CD4-positive, alpha-beta T cell treated with Interleukin-2 at 100 ng/mL for 4 hours (primary cell): ENCODE results near the gene TBC1D14.

Experiments used
- DNase-seq: peaks from one replicate; pipeline ENCODE4 v3.0.0-alpha.2; 2020; ENCODE audit warnings: low spot score

TBC1D14 gene

DNA sequence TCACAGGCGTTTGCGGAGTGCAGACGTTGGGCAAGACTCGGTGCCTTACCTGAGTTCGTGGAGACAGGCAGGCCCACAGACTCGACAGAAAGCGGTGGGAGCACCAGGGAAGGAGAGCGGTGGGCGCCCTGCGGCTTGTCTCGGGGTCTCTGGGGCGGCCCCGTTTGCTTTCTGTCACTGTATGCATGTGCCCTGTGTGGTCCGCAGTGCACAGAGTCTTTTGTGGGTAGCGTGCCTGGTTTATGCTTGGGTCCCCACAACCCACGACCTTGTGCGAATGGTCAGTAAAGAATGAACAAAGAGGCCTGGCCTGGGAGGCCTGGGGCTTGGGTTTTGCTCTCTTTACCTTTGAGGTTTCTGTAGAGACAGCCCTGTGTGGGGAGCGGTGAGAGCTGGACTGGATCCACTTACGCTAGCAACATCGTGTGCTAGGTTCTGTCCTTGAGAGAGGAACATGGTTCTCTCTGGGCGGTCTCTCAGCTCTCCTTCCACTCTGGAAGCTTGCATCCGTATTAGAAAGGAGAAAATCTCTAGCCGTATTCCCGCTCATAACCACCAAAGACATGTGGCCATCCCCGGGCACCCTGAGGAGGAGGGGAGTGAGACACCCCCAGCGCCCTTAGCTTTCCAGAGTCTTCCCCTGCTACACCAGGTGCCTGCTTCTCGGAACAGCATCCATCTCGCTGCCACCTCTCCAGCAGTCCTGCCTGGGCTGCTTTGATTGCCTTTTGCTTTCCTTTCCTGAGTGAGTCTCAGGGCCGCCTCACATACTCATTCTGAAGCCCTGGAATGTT, 134.7 kb downstream of the TBC1D14 start:
- DNase-seq, result no peak

DNA sequence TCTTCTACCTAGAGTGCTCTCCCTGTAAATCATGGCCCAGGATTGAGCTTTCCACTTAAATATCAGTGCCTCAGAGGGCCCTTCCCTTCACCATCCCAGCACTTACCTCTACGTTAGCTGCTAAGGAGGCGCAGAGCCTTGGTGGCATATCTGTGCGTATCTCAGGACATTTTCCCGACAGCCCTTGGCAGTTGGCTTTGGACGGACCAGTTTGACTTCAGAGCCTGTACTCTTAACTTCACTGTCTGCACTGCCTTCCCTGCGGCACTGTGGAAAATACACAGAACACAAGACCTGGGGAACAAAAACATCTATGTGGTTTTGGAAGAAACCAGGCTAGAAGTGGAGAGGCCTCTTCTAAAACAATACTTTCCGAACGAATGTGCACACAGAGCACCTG, 135.9 kb downstream of the TBC1D14 start:
- no peak for DNase-seq

DNA sequence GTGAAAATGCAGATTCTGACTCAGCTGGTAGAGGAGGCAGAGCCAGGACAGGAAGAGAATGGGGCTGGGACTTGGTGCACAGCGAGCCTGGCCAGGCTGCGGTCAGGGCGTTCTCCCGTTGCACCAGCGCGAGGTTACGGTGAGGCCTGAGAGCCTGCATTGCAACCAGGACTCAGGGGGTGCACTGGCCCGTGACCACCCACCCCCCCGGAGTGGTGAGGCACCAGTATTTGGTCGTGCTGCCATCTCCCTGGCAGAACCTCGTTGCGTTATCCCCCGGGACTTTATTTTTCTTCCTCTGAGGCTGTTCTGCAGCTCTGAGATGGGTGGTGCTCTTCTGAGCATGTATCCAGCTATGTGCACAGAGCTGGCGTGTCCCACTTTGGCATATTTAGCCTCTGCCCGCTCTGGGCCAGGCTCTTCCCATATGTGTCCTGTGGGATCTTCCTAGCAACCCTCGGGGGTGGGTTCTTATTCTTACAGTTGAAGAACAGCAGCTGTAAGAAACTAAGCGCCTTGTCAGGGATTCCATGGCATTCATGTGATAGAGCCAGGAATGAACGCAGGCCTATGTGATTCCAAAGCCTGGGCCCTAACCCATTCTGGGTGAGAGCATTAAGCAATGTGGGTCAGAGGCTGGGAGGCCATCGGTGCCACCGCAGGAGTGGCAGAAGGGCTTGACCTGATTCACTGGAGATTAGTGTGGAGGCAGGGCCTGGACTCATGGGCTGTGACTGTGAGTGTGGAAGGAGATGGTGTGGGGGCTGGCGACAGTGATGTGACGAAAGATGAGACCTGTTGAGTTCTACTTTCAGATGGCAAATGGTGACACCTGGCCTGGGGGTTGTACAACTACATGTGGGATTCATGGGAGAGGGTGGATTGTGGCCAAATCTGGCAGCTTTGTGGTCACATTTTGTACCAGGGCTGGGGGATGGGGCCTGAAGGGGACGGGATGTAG, 136.6 kb downstream of the TBC1D14 start:
- no peak for DNase-seq

DNA sequence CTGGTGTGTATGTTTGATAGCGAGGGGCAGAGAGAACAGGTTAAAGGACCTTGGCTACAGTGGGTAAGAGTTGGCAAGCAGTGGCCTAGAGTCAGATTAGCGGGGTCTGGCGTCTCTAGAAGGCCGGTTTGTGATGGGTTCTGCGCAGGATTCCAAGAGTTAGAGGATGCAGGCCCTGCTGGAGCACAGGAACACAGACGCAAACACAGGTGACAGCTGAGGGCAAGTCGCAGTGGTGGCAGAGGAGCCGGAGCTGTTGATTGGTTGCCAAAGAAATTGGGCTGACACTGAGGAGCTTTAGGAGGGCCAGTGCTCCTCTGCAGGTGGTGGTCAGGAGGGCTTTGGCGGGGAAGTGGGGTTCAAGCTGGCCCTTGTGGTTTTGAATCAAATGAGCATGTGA, 137.3 kb downstream of the TBC1D14 start:
- no peak for DNase-seq

DNA sequence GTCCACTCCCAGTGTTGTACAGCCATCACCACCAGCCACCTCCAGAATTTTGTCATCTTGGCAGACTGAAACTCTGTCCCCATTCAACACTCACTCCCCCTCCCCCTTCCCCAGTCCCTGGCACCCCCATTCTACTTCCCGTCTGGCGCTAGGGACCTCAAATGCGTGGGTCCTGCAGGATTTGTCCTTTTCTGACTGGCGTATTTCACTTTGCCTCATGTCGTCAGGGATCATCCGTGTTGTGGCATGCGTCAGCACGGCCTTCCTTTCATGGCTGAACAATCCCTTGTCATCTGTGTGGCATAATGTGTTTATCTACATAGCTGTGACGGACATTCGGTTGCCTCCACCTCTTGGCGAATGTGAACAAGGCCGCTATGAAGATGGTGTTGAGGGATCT, 139.0 kb downstream of the TBC1D14 start:
- no peak for DNase-seq

DNA sequence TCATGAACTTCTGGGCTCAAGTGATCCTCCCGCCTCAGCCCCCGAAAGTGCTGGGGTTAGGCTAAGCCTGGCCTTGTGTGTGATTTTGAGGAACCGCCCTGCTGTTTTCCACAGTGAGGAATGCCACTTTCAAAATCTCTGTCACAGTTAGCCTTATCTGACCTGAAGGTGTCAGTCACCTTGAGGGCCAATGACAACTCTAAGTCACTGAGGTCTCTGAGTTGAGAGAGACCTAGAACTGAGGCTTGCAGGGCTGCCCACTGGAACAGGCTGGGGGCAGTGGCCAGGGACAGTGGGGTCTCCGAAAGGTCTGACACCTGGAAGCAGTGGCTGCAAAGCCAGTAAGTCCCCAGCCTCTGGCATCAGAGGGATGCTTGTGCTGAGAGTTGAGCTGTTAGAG, 139.7 kb downstream of the TBC1D14 start:
- DNase-seq, result no peak

DNA sequence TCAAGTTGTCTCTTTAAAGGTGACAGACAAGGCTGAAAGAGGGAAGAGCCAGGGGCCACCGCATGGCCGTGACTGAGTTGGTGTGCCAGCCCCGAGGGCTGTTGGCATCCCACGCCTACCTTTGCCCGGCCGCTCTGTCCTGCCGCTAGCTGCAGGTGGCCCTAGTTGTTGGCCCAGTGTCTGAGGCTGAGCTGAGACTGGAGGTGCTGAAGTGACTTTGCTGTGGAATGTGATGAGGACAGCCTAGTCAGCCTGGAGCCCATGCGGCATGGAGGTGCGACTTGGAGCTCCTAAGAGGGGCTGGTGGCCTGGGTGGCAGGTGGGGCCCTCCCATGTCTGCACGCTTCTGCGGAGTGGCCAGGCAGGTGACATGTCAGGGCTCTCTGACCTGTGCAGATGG, 140.1 kb downstream of the TBC1D14 start:
- DNase-seq, result no peak

DNA sequence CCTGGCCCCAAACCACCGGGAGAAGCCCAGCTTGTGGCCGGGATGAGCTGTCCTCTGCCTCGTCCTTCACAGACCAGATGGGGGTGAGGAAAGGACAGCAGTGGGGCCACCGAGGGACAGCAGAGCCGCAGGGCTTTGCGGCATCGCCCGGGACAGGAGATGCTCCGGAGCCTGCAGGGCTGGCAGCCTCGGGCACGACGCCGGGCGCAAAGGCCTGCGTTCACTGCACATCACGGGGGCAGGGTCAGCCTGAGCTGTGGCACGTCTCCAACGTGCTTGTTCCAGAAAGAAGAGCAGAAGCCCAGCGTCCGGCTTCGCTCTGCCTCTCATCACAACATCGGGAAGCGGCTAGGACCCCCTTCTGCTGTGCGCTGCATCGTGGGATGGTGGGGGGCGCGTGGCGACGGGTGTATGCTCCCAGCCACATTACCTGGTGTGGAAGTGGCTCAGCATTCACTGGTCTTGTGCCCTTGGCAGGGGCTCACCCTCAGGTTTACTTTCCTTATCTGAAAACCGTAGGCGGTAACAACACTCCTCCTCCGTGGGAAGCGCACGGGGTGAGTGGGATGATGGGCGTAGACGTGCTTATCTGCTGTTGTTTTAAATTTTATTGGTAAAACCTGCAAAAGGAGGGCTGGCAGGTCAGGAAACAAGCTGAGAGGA, 141.0 kb downstream of the TBC1D14 start:
- DNase-seq, result no peak

DNA sequence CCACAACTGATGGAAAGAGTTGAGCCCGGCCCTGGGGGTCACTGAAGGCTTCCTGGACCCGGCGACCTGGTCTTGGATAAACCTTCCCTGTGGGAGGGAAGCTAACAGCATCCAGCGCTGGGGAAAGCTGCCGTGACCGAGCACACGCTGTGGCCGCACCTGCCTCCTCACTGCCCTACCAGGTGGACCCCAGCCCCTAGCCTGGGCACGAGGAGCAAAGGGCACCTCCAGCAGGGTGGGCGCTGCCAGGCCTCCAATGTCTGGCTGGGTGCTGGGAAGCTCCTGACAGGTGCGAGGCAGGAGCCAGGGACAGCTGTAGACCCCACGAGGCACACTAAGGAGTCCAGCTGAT, 141.5 kb downstream of the TBC1D14 start:
- no peak for DNase-seq

DNA sequence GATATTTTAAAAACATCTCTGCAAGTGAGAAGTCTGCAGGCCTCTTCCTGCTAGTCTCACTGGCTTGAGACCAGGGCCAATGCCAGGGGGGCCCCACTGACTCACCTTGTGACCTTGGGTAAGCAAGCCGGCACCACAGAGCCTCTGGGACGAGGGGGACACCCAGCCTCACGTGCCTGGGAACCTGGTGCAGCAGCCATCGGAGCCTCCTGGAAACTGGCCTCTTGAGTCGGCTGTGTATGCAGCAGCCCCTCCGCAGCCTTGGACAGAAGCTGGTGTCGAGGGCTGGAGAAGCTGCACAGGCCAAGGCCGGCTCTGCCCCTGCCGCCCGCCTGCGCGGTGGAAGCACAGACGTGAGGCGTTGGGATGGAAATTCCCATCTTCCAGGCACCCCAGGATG, 142.3 kb downstream of the TBC1D14 start:
- no peak for DNase-seq

DNA sequence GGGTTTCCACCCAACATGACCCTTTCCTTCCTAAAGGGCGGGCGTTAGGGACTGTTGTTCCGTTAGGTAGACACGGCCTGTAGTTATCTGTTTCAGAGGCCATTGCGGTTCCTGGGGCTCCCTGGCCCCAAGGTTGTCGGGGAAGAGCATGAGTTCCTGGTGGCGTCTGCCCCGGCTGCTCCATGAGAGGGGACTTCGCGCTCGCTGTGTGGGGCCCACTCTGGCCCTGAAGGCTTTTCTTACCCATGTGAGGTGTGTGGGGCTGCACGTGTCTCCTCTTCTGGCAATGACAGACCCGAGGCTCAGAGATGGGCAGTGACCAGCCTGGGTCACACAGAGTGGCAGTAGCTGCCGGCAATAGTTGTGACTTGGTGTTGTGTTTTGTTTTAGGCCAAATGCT, 142.7 kb downstream of the TBC1D14 start:
- no peak for DNase-seq

DNA sequence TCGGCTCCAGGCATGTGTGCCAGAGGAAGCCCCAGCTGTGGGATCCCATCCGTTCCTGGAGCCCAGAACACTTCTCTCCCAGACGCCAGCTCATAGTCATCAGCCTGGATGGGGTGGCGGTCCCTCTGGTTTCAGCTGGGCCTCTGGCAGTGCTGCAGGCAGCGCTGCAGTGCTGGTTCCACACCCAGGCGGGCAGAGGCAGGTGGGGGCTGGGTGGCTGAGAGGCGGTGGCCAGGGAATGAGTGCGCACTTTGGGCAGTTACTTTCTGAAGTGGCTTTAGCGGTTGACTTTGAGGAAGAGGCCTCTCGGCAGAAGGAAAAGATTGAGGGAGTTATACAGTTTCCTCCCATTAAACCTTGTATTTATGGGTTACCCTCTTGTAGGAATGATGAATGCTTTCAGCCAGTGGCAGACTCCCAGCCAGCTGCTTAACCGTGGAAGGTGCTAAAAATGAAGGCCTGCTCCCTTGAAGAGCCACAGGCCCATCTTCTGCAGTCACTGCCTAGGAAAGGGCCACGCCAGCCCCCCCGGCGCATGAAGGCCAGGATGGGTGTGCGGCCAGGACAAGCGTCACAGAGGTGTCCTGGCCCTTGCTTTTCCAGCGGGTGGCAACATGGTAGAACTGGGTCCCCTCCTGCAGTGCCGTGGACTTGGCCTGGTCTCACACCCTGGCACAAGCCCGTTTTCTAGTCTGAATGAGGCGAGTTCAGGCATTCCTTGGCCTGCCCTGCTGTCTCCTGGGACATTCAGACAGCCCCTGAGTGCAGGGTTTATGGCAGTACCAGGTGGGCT, 143.5 kb downstream of the TBC1D14 start:
- DNase-seq, result peak; percentile 12

DNA sequence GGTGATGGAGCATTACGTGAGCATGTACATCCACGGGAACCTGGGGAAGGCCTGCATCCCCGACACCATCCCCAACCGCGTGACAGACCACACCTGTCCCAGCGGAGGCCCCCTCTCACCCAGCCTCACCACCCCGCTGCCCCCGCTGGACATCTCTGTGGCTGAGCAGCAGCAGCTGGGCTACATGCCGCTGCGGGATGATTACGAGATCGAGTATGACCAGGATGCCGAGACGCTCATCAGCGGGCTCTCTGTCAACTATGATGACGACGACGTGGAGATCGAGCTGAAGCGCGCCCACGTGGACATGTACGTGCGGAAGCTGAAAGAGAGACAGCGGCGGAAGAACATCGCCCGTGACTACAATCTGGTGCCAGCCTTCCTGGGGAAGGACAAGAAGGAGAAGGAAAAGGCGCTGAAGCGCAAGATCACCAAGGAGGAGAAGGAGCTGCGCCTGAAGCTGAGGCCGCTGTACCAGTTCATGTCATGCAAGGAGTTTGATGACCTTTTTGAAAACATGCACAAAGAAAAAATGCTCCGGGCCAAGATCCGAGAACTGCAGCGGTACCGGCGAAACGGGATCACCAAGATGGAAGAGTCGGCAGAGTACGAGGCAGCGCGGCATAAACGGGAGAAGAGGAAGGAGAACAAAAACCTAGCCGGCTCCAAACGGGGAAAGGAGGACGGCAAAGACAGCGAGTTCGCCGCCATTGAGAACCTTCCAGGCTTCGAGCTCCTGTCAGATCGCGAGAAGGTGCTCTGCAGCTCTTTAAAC, 144.7 kb downstream of the TBC1D14 start:
- DNase-seq, result no peak

DNA sequence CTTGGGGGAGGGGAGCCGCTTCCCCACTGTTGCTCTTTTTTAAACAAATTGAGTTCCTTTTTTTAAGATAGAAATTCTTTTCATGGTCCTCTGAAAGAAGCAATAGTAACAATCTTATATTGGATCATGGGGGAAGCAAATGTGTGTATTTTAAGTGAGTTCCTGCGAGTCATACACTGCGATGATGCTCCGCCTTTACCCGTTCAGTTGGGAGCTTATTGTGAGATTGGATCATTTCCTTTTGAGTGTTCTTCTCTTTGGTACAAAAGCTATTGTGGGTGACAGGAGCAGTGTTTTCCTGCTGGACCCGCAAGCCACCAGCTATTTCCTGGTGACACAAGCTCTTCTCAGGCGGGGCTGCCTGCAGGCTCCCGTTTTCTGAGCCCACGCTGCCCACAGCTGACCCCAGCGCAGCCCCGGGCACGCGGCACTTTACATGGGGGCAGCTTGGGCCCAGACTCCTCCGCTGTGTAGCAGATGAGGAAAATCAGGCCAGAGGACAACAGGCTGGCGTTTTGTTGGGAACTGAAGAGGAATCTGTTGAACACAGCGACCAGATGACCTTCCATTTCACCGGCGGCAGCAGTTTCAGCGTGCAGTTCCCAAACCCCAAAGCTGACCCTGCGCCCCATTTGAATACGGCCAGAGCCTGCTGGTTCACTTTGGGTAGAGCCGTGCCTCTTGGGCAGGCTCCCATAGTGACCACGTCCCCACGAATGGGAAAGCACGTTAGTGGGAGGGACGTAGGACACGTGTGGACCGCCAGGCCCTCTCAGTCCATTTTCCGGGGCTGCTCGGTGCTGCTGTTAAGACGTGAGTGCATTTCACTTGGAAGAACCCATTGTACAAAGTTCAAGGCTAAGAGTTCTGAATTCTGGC, 145.7 kb downstream of the TBC1D14 start:
- DNase-seq, result no peak

DNA sequence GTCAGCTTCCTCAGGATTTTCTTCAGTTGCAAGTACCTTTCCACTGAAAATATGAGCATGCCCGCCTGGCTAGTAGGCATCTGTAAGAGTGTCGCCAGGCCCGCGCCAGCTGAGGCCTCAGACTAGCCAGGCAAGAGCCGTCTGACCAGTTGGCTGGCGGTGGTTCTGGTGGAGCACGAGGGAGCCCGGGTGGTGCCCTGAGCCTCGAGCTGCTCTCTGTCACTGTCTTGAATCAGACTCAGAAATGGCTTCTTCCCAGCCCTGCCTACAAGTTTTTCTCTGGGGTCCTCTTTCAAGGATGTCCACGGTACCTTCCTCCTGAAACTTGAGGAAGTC, 146.3 kb downstream of the TBC1D14 start:
- no peak for DNase-seq

DNA sequence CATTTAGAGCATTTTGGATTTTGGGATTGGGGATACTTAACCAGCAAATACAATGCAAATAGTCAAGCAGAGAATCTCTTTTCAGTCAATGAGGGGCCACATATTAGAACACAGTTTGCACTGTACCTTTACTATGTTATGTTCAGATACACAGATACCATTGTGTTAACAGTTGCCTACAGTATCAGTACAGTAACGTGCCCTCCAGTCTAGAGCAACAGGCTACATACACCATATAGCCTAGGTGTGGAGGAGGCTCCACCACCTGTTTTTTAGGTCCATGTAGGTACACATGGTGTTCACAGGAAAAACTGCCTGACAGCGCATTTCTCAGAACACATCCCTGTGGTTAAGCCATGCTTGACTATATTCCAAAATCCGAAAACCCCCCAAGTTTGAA, 149.2 kb downstream of the TBC1D14 start:
- DNase-seq, result no peak

DNA sequence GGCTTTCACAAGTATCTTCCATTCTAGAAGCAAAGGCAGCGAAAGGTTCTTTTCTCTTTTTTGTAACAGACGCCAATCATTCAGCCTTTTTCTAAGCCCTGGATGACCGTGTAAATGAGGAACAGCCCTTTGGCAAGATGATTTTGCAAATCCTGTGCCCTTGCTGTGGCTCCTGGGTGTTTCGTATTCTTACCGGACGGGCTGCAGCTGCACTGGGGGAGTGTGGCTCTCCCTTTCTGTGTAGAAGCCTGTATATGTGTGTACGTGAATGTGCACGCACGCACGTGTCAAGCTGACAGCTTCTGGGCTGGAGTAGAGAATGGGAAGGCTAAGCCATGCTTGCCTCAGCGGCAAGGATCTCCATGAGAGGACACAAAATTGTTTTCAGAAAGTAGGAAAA, 150.0 kb downstream of the TBC1D14 start:
- no peak for DNase-seq

DNA sequence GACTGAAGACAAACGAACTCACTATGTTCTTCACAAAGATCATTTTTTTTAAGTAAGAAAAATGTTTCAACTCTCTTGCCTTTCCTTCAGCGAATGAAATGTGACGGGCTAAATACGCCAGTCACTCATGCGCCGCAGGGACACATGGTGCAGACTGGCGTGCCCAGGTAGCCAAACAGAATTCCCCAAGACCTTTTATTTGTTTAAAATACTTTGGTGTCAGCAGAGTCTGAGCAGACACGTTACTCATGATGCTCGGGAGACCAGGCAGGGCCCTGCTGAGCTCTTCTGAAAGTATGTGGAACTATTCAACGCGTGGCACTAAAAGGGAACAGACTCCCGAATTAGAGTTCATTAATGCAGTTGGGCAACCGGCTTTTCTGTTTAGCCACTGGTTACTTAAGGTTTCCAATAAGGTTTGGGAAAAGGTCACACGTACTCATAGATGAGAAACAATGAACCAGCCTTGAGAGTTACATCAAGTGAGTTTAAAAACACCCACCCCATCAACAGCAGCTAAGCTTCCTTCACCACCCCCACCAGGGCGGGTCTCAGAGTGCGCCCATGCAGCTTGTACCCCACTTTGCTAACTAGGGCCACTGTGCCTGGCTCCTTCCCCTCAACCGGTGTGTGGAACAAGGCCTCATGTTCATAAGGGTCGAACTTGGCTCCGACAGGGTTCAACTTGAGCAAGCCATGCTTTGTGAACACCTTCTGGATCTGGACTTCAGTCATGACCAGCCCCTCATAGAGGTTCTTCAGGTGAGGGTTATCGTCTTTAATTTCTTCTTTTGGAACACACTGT, 150.9 kb downstream of the TBC1D14 start:
- DNase-seq, result no peak

DNA sequence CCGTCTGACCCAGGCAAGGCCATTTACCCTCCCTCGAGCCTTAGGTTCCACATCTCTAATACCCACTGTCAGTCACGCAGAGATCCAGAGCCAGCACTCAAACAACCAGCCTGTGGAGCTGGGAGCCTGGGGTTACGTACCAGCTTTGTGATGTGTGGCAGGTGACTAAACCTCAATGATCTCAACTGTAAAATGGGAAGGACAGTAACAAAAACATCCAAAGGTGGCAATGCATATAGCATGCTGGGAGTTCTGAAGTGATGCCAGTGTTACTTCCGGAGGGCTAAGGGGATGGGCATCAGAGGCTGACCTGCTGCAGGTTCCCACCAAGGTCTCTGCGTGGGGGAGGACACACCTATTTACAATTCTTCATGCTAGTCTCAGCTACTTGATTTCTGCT, 152.2 kb downstream of the TBC1D14 start:
- no peak for DNase-seq
